ENCODE data around the gene SLC15A5. TPM values are rescaled to one million over a fixed set of nuclear protein-coding genes. Genes with fewer than 3 reads are reported as not detected.

Gene SLC15A5
- total and polyA plus RNA-seq, 2 donors from 2014 or later, result not detected

GRCh38 chr12:16158050-16158449 lies 119.4 kb downstream of the SLC15A5 start:
- no peaks in the 10 kb centered on the region for H3K4me1 ChIP-seq (ENCODE audit: control insufficient read depth in 2 of 3, insufficient read depth in 2 of 3, low read depth in 1 of 3, low read length in 3 of 3)
- H3K27me3 ChIP-seq (ENCODE audit: control insufficient read depth, insufficient read depth, low read length), result no peaks in the 10 kb centered on the region
- H3K9me3 ChIP-seq (ENCODE audit: control insufficient read depth in 2 of 3, insufficient read depth in 1 of 3, low read length in 3 of 3), result no peaks in the 10 kb centered on the region
- FAIRE-seq (no peak), DNase-seq (no peak)
- no peak overlapping the region for H3K4me3 ChIP-seq (ENCODE audit: low read length in 3 of 3)
- intact Hi-C loops (cut with DNase I), result no loop called here
- no peaks in the 10 kb centered on the region for H3K36me3 ChIP-seq (ENCODE audit: control insufficient read depth in 2 of 3, insufficient read depth in 3 of 3, low read length in 3 of 3)
- no peak overlapping the region for H3K9ac ChIP-seq (ENCODE audit: low read length in 3 of 3)
- TF ChIP-seq CTCF (IDR thresholded peaks at IDR 0.05; ENCODE audit: borderline replicate concordance, extremely low read depth, insufficient read depth), result no peak
- H3K27ac ChIP-seq (ENCODE audit: low read depth in 2 of 2, low read length in 2 of 2), result no peak overlapping the region

DNA sequence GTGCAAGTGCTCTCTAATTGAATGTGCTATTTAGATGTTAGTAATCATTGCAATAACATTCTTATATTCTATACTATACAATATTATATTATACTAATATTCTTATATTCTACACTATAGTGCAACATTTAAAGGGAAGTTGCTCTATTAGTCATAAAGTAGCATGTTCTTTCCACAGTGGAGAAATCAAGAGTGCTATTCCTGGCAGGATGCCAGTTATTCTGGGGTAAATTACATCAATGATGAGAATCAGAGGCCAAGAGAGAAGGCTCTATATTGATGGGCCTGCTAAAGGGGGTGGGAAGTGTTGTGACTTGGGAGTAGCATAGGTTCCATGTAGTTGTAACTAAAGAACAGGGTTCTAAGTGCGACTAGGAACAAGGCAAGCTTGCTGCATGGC lies 121.5 kb downstream of the SLC15A5 start:
- FAIRE-seq (no peak), DNase-seq (no peak)
- H3K36me3 ChIP-seq (ENCODE audit: control insufficient read depth in 2 of 3, insufficient read depth in 3 of 3, low read length in 3 of 3), result no peaks in the 10 kb centered on the region
- no peaks in the 10 kb centered on the region for H3K4me1 ChIP-seq (ENCODE audit: control insufficient read depth in 2 of 3, insufficient read depth in 2 of 3, low read depth in 1 of 3, low read length in 3 of 3)
- no peak for TF ChIP-seq CTCF (IDR thresholded peaks at IDR 0.05; ENCODE audit: borderline replicate concordance, extremely low read depth, insufficient read depth)
- no peak overlapping the region for H3K4me3 ChIP-seq (ENCODE audit: low read length in 3 of 3)
- H3K9ac ChIP-seq (ENCODE audit: low read length in 3 of 3), result no peak overlapping the region
- intact Hi-C loops (cut with DNase I), result no loop called here
- H3K27ac ChIP-seq (ENCODE audit: low read depth in 2 of 2, low read length in 2 of 2), result no peak overlapping the region
- H3K9me3 ChIP-seq (ENCODE audit: control insufficient read depth in 2 of 3, insufficient read depth in 1 of 3, low read length in 3 of 3), result no peaks in the 10 kb centered on the region
- no peaks in the 10 kb centered on the region for H3K27me3 ChIP-seq (ENCODE audit: control insufficient read depth, insufficient read depth, low read length)

DNA sequence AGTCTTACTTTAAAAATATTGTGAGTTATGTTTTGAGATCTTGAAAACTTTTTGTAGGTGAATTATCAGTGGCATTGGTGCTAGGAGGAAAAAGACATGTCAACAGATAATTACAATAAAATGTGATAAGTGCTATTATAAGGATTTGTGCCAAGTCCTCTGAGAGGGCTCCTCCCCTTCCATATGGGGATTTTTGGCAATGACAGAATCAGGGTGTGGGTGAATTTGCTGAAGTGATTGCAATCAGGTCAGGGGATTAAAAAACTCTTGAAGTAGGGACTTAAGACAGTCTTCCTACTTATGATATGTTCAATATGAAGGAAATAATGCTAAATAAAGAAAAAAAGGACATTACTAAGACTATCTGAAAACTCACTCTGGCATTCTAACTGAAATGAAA lies 122.5 kb downstream of the SLC15A5 start:
- Histone ChIP-seq H3K9me3 (ENCODE audit: control insufficient read depth in 2 of 3, insufficient read depth in 1 of 3, low read length in 3 of 3) (no peaks in the 10 kb centered on the region), H3K27ac (ENCODE audit: low read depth in 2 of 2, low read length in 2 of 2) (no peak overlapping the region), H3K36me3 (ENCODE audit: control insufficient read depth in 2 of 3, insufficient read depth in 3 of 3, low read length in 3 of 3) (no peaks in the 10 kb centered on the region), H3K4me1 (ENCODE audit: control insufficient read depth in 2 of 3, insufficient read depth in 2 of 3, low read depth in 1 of 3, low read length in 3 of 3) (no peaks in the 10 kb centered on the region), H3K27me3 (ENCODE audit: control insufficient read depth, insufficient read depth, low read length) (no peaks in the 10 kb centered on the region), H3K9ac (ENCODE audit: low read length in 3 of 3) (no peak overlapping the region), H3K4me3 (ENCODE audit: low read length in 3 of 3) (no peak overlapping the region)
- FAIRE-seq (no peak), DNase-seq (no peak)
- intact Hi-C loops (cut with DNase I), result no loop called here
- TF ChIP-seq CTCF (IDR thresholded peaks at IDR 0.05; ENCODE audit: borderline replicate concordance, extremely low read depth, insufficient read depth), result no peak

All from kidney (tissue), 14 donors.